Naive B cell (primary cell): ENCODE data around the gene FAM241B. TPM values are rescaled to one million over a fixed set of nuclear protein-coding genes. Genes with fewer than 3 reads are reported as not detected.
A peak's percentile ranks its signal among the peaks of the same experiment; 100 is the strongest.

Source experiments
- ATAC-seq, 2 donors: fragments of 150-1000 bp; cut with Tn5 transposase; 2 replicates each; pipeline ENCODE4 v1.10.0; 2021; ENCODE audit warnings: low read depth in 2 of 2, mild to moderate bottlenecking in 2 of 2, moderate library complexity in 2 of 2
- DNase-seq: peaks from one replicate; pipeline ENCODE4 v3.0.0; 2022
- H3K27ac Mint-ChIP-seq, 6 donors: one replicate each; pipeline ENCODE4 v1.8.0; 2020 to 2022; ENCODE audit warnings: mild to moderate bottlenecking in 6 of 6, mixed read lengths in 6 of 6, moderate library complexity in 5 of 6, inconsistent platforms in 2 of 6
- H3K27me3 Mint-ChIP-seq, 3 donors: one replicate each; pipeline ENCODE4 v1.8.0; 2021 to 2022; ENCODE audit warnings: mixed read lengths in 3 of 3, mild to moderate bottlenecking in 1 of 3
- H3K36me3 Mint-ChIP-seq, 2 donors: one replicate each; pipeline ENCODE4 v1.8.0; 2020 to 2022; ENCODE audit warnings: mixed read lengths in 2 of 2, inconsistent platforms in 1 of 2, mild to moderate bottlenecking in 1 of 2
- H3K4me1 Mint-ChIP-seq, 3 donors: one replicate each; pipeline ENCODE4 v1.8.0; 2020 to 2022; ENCODE audit warnings: mixed read lengths in 3 of 3, inconsistent platforms in 1 of 3, mild to moderate bottlenecking in 1 of 3, moderate library complexity in 1 of 3
- H3K4me3 Mint-ChIP-seq, 8 donors: one replicate each; pipeline ENCODE4 v1.8.0; 2020 to 2022; ENCODE audit warnings: mild to moderate bottlenecking in 8 of 8, mixed read lengths in 8 of 8, moderate library complexity in 8 of 8, inconsistent platforms in 2 of 8
- H3K9me3 Mint-ChIP-seq, 7 donors: one replicate each; pipeline ENCODE4 v1.8.0; 2020 to 2022; ENCODE audit warnings: mixed read lengths in 7 of 7, mild to moderate bottlenecking in 5 of 7, inconsistent platforms in 2 of 7, moderate library complexity in 1 of 7
- polyA plus RNA-seq, 6 donors: library from polyadenylated mRNA; unstranded; fragments of 300-500 nt; fragmentation: Illumina TruSeq; gene quantifications; one replicate each; pipeline ENCODE4 v1.2.3, GENCODE V29; 2021; ENCODE audit warnings: low read depth in 6 of 6

Gene FAM241B
- polyA plus RNA-seq, 6 donors from 2014 or later, result 0.34 to 1.9 (median 0.54) TPM; not detected in 2

DNA sequence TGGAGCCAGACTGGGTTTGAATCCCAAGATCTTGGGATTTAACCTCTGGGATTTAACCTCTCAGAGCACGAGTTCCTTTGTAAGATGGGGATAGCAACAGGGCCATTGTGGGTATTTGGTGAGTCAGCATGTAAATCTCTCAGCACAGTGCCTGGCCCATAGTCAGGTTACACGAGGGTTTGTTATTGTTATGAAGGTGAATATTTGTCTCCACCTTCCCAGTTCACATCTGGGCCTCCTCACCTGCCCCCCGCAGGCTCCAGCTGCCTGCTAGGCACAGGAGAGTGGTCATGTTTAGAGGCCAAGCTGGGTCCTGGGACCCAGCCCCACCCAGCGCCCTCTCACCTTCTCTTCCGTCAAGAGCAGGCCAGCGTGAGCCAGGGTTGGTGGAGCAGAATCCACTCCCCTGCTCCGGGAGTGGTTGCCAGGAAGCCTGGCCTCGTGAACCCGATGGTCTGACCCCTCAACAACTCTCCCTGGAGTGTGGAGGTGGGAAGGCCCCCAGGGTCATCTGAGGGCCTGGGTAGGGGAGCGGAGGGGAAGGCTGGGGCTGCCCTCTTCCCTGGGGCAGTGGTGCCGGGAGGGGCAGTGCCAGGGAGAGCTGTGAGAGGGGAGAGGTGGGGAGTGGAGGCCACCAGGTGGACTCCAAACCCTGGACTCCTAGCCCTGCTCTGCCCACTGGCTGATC lies 26.0 kb downstream of the FAM241B start:
- peaks cover 0 to 5% (median 0%) of the 10 kb centered on the region in 7 donors for H3K9me3 Mint-ChIP-seq
- H3K4me1 Mint-ChIP-seq, result no peaks in the 10 kb centered on the region
- H3K27ac Mint-ChIP-seq, result no peak overlapping the region
- H3K27me3 Mint-ChIP-seq, result peaks cover 19 to 42% (median 34%) of the 10 kb centered on the region in 3 donors
- peaks cover 0 to 7% of the 10 kb centered on the region in 2 donors for H3K36me3 Mint-ChIP-seq
- no peak overlapping the region for H3K4me3 Mint-ChIP-seq
- ATAC-seq (no peak), DNase-seq (no peak)

- Mint-ChIP-seq H3K27me3 (peaks cover 15 to 40% (median 30%) of the 10 kb centered on the region in 3 donors), H3K36me3 (peaks cover 0 to 7% of the 10 kb centered on the region in 2 donors), H3K4me1 (no peaks in the 10 kb centered on the region), H3K27ac (no peak overlapping the region), H3K4me3 (no peak overlapping the region), H3K9me3 (peaks cover 0 to 5% (median 0%) of the 10 kb centered on the region in 7 donors)
- DNase-seq (no peak), ATAC-seq (no peak)
These were observed 26.8 kb downstream of the FAM241B start for GRCh38 chr10:69656742-69657269.

- Mint-ChIP-seq H3K27me3 (peaks cover 15 to 40% (median 30%) of the 10 kb centered on the region in 3 donors), H3K4me3 (no peak overlapping the region), H3K4me1 (no peaks in the 10 kb centered on the region), H3K36me3 (peaks cover 0 to 7% of the 10 kb centered on the region in 2 donors), H3K27ac (no peak overlapping the region), H3K9me3 (peaks cover 0 to 5% (median 0%) of the 10 kb centered on the region in 7 donors)
- no peak for ATAC-seq
- no peak for DNase-seq
These were observed 27.4 kb downstream of the FAM241B start for GRCh38 chr10:69657430-69657829.

DNA sequence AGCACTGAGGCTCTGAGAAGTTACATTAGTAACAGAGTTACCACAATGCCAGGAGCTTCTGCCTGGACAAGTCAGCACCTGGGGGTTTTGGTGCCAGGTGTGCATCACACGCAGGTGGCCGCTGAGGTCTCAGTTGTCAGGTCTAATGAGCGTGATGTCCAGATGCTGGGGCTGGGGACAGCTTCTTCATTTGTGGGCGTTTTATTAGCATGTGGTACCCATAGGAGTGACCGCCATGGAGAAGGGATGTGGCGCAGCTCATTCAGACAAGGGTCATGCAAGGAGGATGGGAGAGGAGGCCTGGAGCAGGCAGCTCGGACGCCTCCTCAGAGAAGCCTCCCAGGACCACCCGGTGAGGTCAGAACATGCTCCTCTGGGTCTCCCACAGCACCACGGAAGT lies 27.8 kb downstream of the FAM241B start:
- no peak overlapping the region for H3K27ac Mint-ChIP-seq
- no peak overlapping the region for H3K4me3 Mint-ChIP-seq
- peaks cover 15 to 40% (median 30%) of the 10 kb centered on the region in 3 donors for H3K27me3 Mint-ChIP-seq
- peaks cover 0 to 5% (median 0%) of the 10 kb centered on the region in 7 donors for H3K9me3 Mint-ChIP-seq
- no peaks in the 10 kb centered on the region for H3K4me1 Mint-ChIP-seq
- DNase-seq (no peak), ATAC-seq (no peak)
- H3K36me3 Mint-ChIP-seq, result peaks cover 0 to 7% of the 10 kb centered on the region in 2 donors

DNA sequence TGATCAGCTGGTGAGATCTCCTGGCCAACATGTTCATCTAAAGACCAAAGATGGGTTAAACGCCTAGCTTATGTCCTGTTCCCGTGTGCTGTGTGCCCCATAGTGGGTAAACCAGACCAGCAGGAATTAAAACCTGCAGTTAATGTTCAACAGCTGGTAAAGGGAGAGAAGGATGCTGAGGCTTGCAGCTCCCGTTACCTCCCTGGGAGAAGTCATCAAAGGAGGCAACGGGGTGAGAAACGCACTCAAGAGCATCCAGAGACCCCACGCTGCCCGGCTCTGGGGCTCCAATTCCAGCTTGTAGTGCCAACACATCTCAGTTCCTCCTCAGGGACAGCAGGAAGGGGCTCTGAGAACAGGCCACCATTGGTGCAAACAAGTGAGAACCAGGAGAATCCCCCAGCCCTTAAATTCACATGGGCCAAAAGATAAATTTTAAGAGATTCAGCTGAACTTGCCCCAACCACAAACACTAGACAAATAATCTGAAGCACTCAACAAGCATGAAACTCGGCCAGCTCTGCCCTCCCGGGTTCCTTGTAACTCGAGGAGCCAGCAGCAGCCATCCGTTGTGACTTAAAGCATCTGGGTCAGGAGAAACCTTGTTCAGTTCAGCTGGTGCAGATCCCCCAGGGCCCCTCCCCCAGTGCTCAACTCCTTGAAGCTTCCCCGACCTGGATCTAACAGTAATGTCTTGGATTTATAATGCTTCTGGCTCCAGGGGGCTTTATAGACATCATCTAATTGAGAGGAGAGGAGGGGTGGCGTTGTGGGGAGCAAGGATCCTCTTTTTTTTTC lies 29.4 kb downstream of the FAM241B start:
- ATAC-seq, result no peak
- no peaks in the 10 kb centered on the region for H3K4me1 Mint-ChIP-seq
- no peak overlapping the region for H3K27ac Mint-ChIP-seq
- DNase-seq, result no peak
- no peaks in the 10 kb centered on the region for H3K36me3 Mint-ChIP-seq
- no peak overlapping the region for H3K4me3 Mint-ChIP-seq
- no peaks in the 10 kb centered on the region for H3K9me3 Mint-ChIP-seq
- H3K27me3 Mint-ChIP-seq, result peaks cover 15 to 32% (median 22%) of the 10 kb centered on the region in 3 donors

DNA sequence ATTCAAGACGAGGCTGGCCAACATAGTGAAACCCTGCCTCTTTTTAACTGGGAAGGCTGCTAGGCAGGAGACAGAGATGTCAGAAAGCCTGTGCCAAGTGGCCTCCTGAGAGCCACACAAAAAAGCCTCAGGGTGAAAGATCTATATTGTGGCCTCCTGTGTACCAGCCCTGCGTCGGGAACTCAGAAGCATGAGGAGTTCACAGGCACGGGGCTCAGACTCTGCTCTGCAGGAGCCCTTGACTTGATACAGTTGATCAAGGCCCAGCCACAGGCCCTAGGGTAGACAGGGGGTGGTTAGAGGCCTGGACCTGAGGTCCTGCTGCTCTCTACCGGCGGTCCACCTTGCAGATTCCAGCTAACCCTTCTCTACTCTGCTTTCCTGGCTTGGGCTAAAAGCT lies 30.2 kb downstream of the FAM241B start:
- Mint-ChIP-seq H3K27ac (no peak overlapping the region), H3K4me3 (no peak overlapping the region), H3K4me1 (no peaks in the 10 kb centered on the region), H3K36me3 (no peaks in the 10 kb centered on the region), H3K9me3 (no peaks in the 10 kb centered on the region), H3K27me3 (peaks cover 15 to 26% (median 21%) of the 10 kb centered on the region in 3 donors)
- no peak for ATAC-seq
- no peak for DNase-seq

- H3K4me1 Mint-ChIP-seq, result no peaks in the 10 kb centered on the region
- no peak for DNase-seq
- H3K36me3 Mint-ChIP-seq, result no peaks in the 10 kb centered on the region
- peak overlapping the region in 1 of 8 donors; percentile 49 for H3K4me3 Mint-ChIP-seq
- no peaks in the 10 kb centered on the region for H3K9me3 Mint-ChIP-seq
- peaks cover 15 to 28% (median 21%) of the 10 kb centered on the region in 3 donors for H3K27me3 Mint-ChIP-seq
- H3K27ac Mint-ChIP-seq, result no peak overlapping the region
- ATAC-seq, result no peak
These were observed 31.5 kb downstream of the FAM241B start for GRCh38 chr10:69661414-69662172.

- H3K9me3 Mint-ChIP-seq, result no peaks in the 10 kb centered on the region
These were observed 32.3 kb downstream of the FAM241B start for GRCh38 chr10:69662173-69662877.

DNA sequence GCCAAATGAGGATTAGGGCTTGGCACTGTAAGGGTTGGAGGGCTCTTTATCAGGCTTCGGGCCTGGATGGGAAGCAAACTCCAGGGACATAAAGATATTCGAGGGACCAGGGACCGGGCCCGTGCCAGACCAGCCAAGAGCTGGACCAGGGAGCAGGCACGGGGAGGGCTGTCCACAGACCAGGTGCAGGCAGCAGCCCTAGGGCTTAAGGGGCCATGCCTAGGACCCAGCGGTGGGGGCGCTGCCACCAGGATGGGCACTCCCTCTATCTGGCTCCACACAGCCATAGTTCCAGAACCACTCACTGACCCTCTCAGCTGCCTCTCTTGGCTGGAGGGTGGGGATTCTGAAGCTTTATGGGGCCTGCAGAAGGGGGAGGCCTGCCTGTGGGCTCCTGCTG lies 32.9 kb downstream of the FAM241B start:
- Mint-ChIP-seq H3K27ac (no peak overlapping the region), H3K4me1 (no peaks in the 10 kb centered on the region), H3K4me3 (no peak overlapping the region), H3K36me3 (no peaks in the 10 kb centered on the region), H3K27me3 (peaks cover 9 to 29% (median 24%) of the 10 kb centered on the region in 3 donors), H3K9me3 (no peaks in the 10 kb centered on the region)
- DNase-seq, result no peak
- ATAC-seq, result no peak

More at GRCh38 chr10:69662173-69662877, 32.3 kb downstream of the FAM241B start:
- DNase-seq (no peak), ATAC-seq (no peak)
- no peak overlapping the region for H3K27ac Mint-ChIP-seq
- no peaks in the 10 kb centered on the region for H3K4me1 Mint-ChIP-seq
- H3K36me3 Mint-ChIP-seq, result no peaks in the 10 kb centered on the region
- H3K4me3 Mint-ChIP-seq, result no peak overlapping the region
- peaks cover 14 to 29% (median 24%) of the 10 kb centered on the region in 3 donors for H3K27me3 Mint-ChIP-seq

DNA sequence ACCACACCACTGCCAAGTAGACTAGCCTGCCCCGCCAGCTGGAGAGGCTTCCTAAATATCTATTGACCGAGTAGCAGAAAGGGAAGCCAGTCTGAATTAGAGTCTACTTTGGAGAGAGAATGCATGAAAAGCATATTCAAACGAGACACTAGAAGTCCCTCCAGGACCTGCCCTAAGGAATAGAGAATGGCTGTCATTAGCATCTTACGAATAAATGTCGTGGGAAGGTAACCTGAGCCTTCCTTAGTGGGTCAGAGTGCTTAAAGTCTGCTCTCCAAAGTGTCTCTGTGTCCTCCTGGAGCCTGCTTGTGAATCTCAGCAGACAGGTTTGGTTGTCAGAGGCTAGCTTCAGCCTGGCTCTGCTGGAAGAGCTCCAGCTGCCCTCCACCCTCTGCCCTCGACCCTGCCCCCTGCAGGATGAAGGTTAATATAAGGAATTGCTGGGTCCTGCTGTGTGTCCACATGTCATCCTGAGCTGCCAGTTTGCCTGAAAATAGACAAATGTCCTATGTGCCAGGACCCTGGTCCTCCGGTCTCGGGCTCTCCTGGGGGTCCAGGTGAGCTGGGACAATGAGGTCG lies 33.4 kb downstream of the FAM241B start:
- DNase-seq (no peak), ATAC-seq (no peak)
- H3K27ac Mint-ChIP-seq, result no peak overlapping the region
- H3K36me3 Mint-ChIP-seq, result no peaks in the 10 kb centered on the region
- peaks cover 4 to 29% (median 24%) of the 10 kb centered on the region in 3 donors for H3K27me3 Mint-ChIP-seq
- H3K9me3 Mint-ChIP-seq, result peaks cover 0 to 3% (median 0%) of the 10 kb centered on the region in 7 donors
- no peaks in the 10 kb centered on the region for H3K4me1 Mint-ChIP-seq
- H3K4me3 Mint-ChIP-seq, result no peak overlapping the region

DNA sequence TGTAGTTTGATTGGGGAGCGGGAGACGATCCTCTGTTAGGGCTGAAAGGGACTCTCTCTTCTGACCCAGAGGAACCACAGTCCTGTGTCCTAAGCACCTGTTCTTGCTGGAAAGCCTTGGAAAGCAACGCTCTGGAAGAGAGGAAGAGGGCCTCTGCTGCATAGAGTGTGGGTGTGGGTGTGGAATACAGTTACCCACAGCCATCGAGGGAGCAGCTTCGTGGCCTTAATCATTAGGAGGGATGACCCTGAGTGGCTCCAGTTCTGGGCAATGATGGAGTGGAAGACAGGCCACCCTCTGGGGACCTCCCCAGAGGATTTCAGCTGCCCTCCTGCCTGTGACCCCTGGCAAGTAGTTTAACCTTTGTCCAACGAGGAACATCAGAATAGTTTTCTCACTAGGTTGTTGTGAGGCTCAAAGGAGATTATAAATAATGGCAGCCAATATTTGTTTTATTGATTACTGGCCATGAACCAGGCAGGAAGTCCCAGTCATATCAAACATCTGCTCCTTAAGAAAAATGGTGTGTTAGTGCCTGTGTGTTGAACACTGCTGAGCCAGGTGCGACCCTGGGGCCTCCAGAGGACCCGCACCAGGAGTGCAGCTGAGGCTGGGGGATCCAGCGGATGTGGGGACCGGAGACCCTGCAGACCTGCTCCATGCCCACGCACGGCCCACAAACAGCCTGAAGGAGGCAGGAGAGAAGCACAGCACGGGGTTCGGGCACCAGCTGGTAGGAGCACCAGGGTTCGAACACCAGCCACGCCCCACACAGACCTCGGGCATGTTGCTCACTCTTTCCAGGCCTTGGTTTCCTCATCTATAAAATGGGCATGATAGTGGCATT lies 35.6 kb downstream of the FAM241B start:
- Mint-ChIP-seq H3K9me3 (peaks cover 0 to 3% (median 0%) of the 10 kb centered on the region in 7 donors), H3K4me1 (no peaks in the 10 kb centered on the region), H3K4me3 (no peak overlapping the region), H3K36me3 (no peaks in the 10 kb centered on the region), H3K27ac (no peak overlapping the region), H3K27me3 (peaks cover 6 to 33% (median 33%) of the 10 kb centered on the region in 3 donors)
- ATAC-seq (no peak), DNase-seq (no peak)

DNA sequence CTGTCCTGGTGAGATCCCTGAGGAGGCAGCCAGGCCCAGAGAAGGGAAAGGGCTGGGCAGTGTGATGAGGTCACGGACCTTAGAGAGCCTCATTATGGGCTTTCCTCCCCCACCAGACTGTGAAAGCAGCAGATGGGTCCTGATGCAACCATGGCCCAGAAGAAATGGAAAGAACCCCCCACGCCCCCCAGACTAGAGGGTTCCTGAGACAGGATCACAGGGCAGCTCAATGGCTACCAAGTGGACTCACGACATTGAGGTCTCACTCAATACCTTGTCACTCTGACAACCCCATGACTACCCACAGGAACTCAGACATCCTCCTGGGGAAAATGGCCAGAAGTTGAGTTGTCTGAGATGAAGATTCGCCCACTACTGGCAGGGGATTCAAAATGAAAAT lies 36.7 kb downstream of the FAM241B start:
- ATAC-seq, result no peak

More for the DNA sequence above, 36.7 kb downstream of the FAM241B start:
- no peaks in the 10 kb centered on the region for H3K36me3 Mint-ChIP-seq
- no peak overlapping the region for H3K27ac Mint-ChIP-seq
- H3K9me3 Mint-ChIP-seq, result peaks cover 0 to 12% (median 2%) of the 10 kb centered on the region in 7 donors
- no peak overlapping the region for H3K4me3 Mint-ChIP-seq
- peaks cover 3 to 33% (median 33%) of the 10 kb centered on the region in 3 donors for H3K27me3 Mint-ChIP-seq
- no peak for DNase-seq
- no peaks in the 10 kb centered on the region for H3K4me1 Mint-ChIP-seq
